Raji (cell line): Measurements from ENCODE around the gene WDR47.

Experiments
- POLR2A ChIP-seq: IDR thresholded peaks from 2 replicates; pipeline ENCODE4 v1.6.1; 2011; ENCODE audit warnings: low read depth, low read length, control low read depth; ENCODE audit not compliant: insufficient read depth

Gene WDR47

GRCh38 chr1:109041621-109042468 lies at the start of gene WDR47:
WDR47 (minus strand) TSS chr1:109042102; CDS start chr1:109023512, 18,590 bp downstream.
- TF ChIP-seq POLR2A, result peak; percentile 98

- TF ChIP-seq POLR2A, result no peak
Observed at GRCh38 chr1:109091078-109091838, 49.4 kb upstream of the WDR47 start.

GRCh38 chr1:109090196-109091077 lies 48.5 kb upstream of the WDR47 start, which contains the start of gene TMEM167B:
TMEM167B (plus strand) TSS chr1:109090764; CDS start chr1:109090873, 109 bp downstream.
- TF ChIP-seq POLR2A, result peak; percentile 67

GRCh38 chr1:109089242-109090015 lies 47.5 kb upstream of the WDR47 start:
- TF ChIP-seq POLR2A, result no peak

GRCh38 chr1:109084563-109085517 lies 42.9 kb upstream of the WDR47 start:
- no peak for TF ChIP-seq POLR2A

GRCh38 chr1:109083923-109084322 lies 42.0 kb upstream of the WDR47 start:
- TF ChIP-seq POLR2A, result no peak

GRCh38 chr1:109083501-109083900 lies 41.6 kb upstream of the WDR47 start:
- no peak for TF ChIP-seq POLR2A

- no peak for TF ChIP-seq POLR2A
Observed at GRCh38 chr1:109080441-109081082, 38.7 kb upstream of the WDR47 start.

- no peak for TF ChIP-seq POLR2A
Observed at GRCh38 chr1:109079240-109079622, 37.3 kb upstream of the WDR47 start.

- no peak for TF ChIP-seq POLR2A
Observed at GRCh38 chr1:109078317-109078716, 36.4 kb upstream of the WDR47 start.

GRCh38 chr1:109075531-109076490 lies 33.9 kb upstream of the WDR47 start, which contains the start of gene TAF13:
TAF13 (minus strand) TSS chr1:109076003; CDS start chr1:109075947, 56 bp downstream.
- peak; percentile 96 for TF ChIP-seq POLR2A

GRCh38 chr1:109069294-109069693 lies 27.4 kb upstream of the WDR47 start:
- TF ChIP-seq POLR2A, result no peak

- TF ChIP-seq POLR2A, result no peak
Observed at GRCh38 chr1:109067883-109068282, 26.0 kb upstream of the WDR47 start.
